Upper lobe of right lung (tissue), 1 donor: Measurements from ENCODE around the gene GALNT6. TPM values are rescaled to one million over a fixed set of nuclear protein-coding genes. Genes with fewer than 3 reads are reported as not detected.

Experiments used
- ATAC-seq: fragments of 200-7000 bp; cut with Tn5 transposase; one replicate; pipeline ENCODE4 v1.9.1; 2020; ENCODE audit warnings: mild to moderate bottlenecking, moderate library complexity
- DNase-seq: peaks from one replicate; pipeline ENCODE4 v3.0.0-alpha.2; 2020
- H3K27ac ChIP-seq: fragments of 200-600 bp; one replicate; pipeline ENCODE4 v1.8.0; 2022
- H3K27me3 ChIP-seq: fragments of 200-600 bp; one replicate; pipeline ENCODE4 v1.8.0; 2022; ENCODE audit warnings: mild to moderate bottlenecking
- H3K36me3 ChIP-seq: fragments of 200-600 bp; one replicate; pipeline ENCODE4 v1.8.0; 2022
- H3K4me1 ChIP-seq: fragments of 200-600 bp; one replicate; pipeline ENCODE4 v1.8.0; 2022
- H3K4me3 ChIP-seq: fragments of 200-600 bp; one replicate; pipeline ENCODE4 v1.8.0; 2022; ENCODE audit warnings: mild to moderate bottlenecking
- H3K9me3 ChIP-seq: fragments of 200-600 bp; one replicate; pipeline ENCODE4 v1.8.0; 2022
- CTCF ChIP-seq: fragments of 200-600 bp; IDR thresholded peaks from one replicate; pipeline ENCODE4 v1.8.0; 2022; ENCODE audit warnings: antibody characterized with exemption
- intact Hi-C: fragments of 100-400 bp; cut with DNase I; formaldehyde crosslinking; loops from one replicate; pipeline ENCODE4 v1.11.0; 2022
- total RNA-seq: library from RNA; stranded (reverse); fragmentation: NEBNext Ultra II Directional; extraction: Animal tissue kit (Norgen Biotek cat#: 25700); gene quantifications from one replicate; pipeline ENCODE4 v1.2.1, GENCODE V29; 2021
- donor health status: DM: no; HTN: yes; CAD: no; lungs with severe emphysema.

GALNT6 gene
- total RNA-seq, 1 donor from 2014 or later, result 16.6 TPM

- Histone ChIP-seq H3K27ac (no peak overlapping the region), H3K4me3 (no peak overlapping the region), H3K9me3 (no peaks in the 10 kb centered on the region), H3K4me1 (no peaks in the 10 kb centered on the region), H3K36me3 (no peaks in the 10 kb centered on the region), H3K27me3 (no peaks in the 10 kb centered on the region)
- no peak for ATAC-seq
- intact Hi-C loops, result no loop called here
- DNase-seq, result no peak
- TF ChIP-seq CTCF, result no peak
Observed at GRCh38 chr12:51413149-51413548, 21.9 kb upstream of the GALNT6 start.

- ATAC-seq, result no peak
- no peak for DNase-seq
- Histone ChIP-seq H3K27ac (no peak overlapping the region), H3K9me3 (no peaks in the 10 kb centered on the region), H3K36me3 (no peaks in the 10 kb centered on the region), H3K27me3 (no peaks in the 10 kb centered on the region), H3K4me1 (no peaks in the 10 kb centered on the region), H3K4me3 (no peak overlapping the region)
- intact Hi-C loops, result no loop called here
- TF ChIP-seq CTCF, result no peak
Observed at GRCh38 chr12:51409846-51410245, 18.6 kb upstream of the GALNT6 start.

GRCh38 chr12:51407604-51408003 is 16.4 kb upstream of the GALNT6 start:
- no peak for DNase-seq
- intact Hi-C loops, result no loop called here
- Histone ChIP-seq H3K4me1 (no peaks in the 10 kb centered on the region), H3K27ac (no peak overlapping the region), H3K4me3 (no peak overlapping the region), H3K9me3 (no peaks in the 10 kb centered on the region), H3K27me3 (no peaks in the 10 kb centered on the region), H3K36me3 (no peaks in the 10 kb centered on the region)
- no peak for TF ChIP-seq CTCF
- ATAC-seq, result no peak

GRCh38 chr12:51406859-51407258 is 15.7 kb upstream of the GALNT6 start:
- TF ChIP-seq CTCF, result no peak
- Histone ChIP-seq H3K27me3 (no peaks in the 10 kb centered on the region), H3K4me3 (no peak overlapping the region), H3K36me3 (no peaks in the 10 kb centered on the region), H3K4me1 (no peaks in the 10 kb centered on the region), H3K27ac (no peak overlapping the region), H3K9me3 (no peaks in the 10 kb centered on the region)
- intact Hi-C loops, result no loop called here
- ATAC-seq (no peak), DNase-seq (no peak)

- Histone ChIP-seq H3K27me3 (no peaks in the 10 kb centered on the region), H3K27ac (no peak overlapping the region), H3K4me3 (no peak overlapping the region), H3K36me3 (no peaks in the 10 kb centered on the region), H3K9me3 (no peaks in the 10 kb centered on the region), H3K4me1 (no peaks in the 10 kb centered on the region)
- no peak for ATAC-seq
- intact Hi-C loops, result no loop called here
- TF ChIP-seq CTCF, result no peak
- DNase-seq, result no peak
Observed at GRCh38 chr12:51406290-51406689, 15.1 kb upstream of the GALNT6 start.

- ATAC-seq (no peak), DNase-seq (no peak)
- no peaks in the 10 kb centered on the region for H3K4me1 ChIP-seq
- H3K4me3 ChIP-seq, result no peak overlapping the region
- H3K27me3 ChIP-seq, result no peaks in the 10 kb centered on the region
- H3K27ac ChIP-seq, result no peak overlapping the region
- no peak for TF ChIP-seq CTCF
- intact Hi-C loops, result no loop called here
- H3K9me3 ChIP-seq, result no peaks in the 10 kb centered on the region
- H3K36me3 ChIP-seq, result no peaks in the 10 kb centered on the region
Observed at GRCh38 chr12:51405801-51406207, 14.6 kb upstream of the GALNT6 start.
